Mesendoderm (in vitro differentiated cells): ENCODE data around the gene ATP7B.
A peak's percentile ranks its signal among the peaks of the same experiment; 100 is the strongest.

Experiments
- DNase-seq: peaks from one replicate; pipeline ENCODE4 v3.0.0; 2013
- H2AK5ac ChIP-seq: 2 replicates; pipeline ENCODE4 v1.6.1; 2013; ENCODE audit warnings: low read length, inconsistent platforms
- H2BK120ac ChIP-seq: 2 replicates; pipeline ENCODE4 v1.6.1; 2013; ENCODE audit warnings: low read depth, mild to moderate bottlenecking, low read length, moderate library complexity, mixed read lengths
- H2BK15ac ChIP-seq: replicated peaks from 2 replicates; pipeline ENCODE4 v1.6.1; 2013; ENCODE audit warnings: low read depth, mild to moderate bottlenecking, moderate library complexity
- H2BK5ac ChIP-seq: 2 replicates; pipeline ENCODE4 v1.6.1; 2013; ENCODE audit warnings: low read length, inconsistent platforms
- H3K18ac ChIP-seq: 2 replicates; pipeline ENCODE4 v1.6.1; 2013; ENCODE audit warnings: mild to moderate bottlenecking, low read length, mixed read lengths
- H3K23ac ChIP-seq: one replicate; pipeline ENCODE4 v1.6.1; 2013; ENCODE audit warnings: low read length
- H3K27ac ChIP-seq: 2 replicates; pipeline ENCODE4 v1.5.1; 2013; ENCODE audit warnings: low read depth, mild to moderate bottlenecking, inconsistent platforms, low read length, moderate library complexity
- H3K27me3 ChIP-seq: 2 replicates; pipeline ENCODE4 v1.6.1; 2013; ENCODE audit warnings: low read length, control low read depth, mild to moderate bottlenecking, inconsistent platforms; ENCODE audit not compliant: insufficient read depth, poor library complexity
- H3K36me3 ChIP-seq: 2 replicates; pipeline ENCODE4 v1.6.1; 2013; ENCODE audit warnings: low read length, inconsistent platforms; ENCODE audit not compliant: control insufficient read depth, insufficient read depth
- H3K4ac ChIP-seq: one replicate; pipeline ENCODE4 v1.6.1; 2013; ENCODE audit warnings: low read depth, mild to moderate bottlenecking, low read length, moderate library complexity
- H3K4me1 ChIP-seq: 2 replicates; pipeline ENCODE4 v1.6.1; 2013; ENCODE audit warnings: low read depth, low read length, inconsistent platforms; ENCODE audit not compliant: control insufficient read depth
- H3K4me2 ChIP-seq: 2 replicates; pipeline ENCODE4 v1.6.1; 2013; ENCODE audit warnings: low read length
- H3K4me3 ChIP-seq: 2 replicates; pipeline ENCODE4 v1.5.1; 2013; ENCODE audit warnings: mild to moderate bottlenecking, low read length
- H3K56ac ChIP-seq: one replicate; pipeline ENCODE4 v1.6.1; 2013; ENCODE audit warnings: low read length
- H3K79me1 ChIP-seq: 2 replicates; pipeline ENCODE4 v1.6.1; 2013; ENCODE audit warnings: low read length, inconsistent platforms
- H3K79me2 ChIP-seq: 2 replicates; pipeline ENCODE4 v1.6.1; 2013; ENCODE audit warnings: mild to moderate bottlenecking, low read length; ENCODE audit not compliant: control insufficient read depth, insufficient read depth
- H3K9ac ChIP-seq: 2 replicates; pipeline ENCODE4 v1.6.1; 2013; ENCODE audit warnings: low read length, inconsistent platforms
- H4K5ac ChIP-seq: one replicate; pipeline ENCODE4 v1.6.1; 2013; ENCODE audit warnings: low read length
- H4K8ac ChIP-seq: one replicate; pipeline ENCODE4 v1.6.1; 2013; ENCODE audit warnings: low read depth, mild to moderate bottlenecking, control low read depth, low read length, moderate library complexity
- WGBS: extraction: QIAGEN DNeasy Blood & Tissue Kit; methylation state at CpG from one replicate; pipeline ENCODE4 v1.1.7; 2013; ENCODE audit warnings: low lambda C conversion rate, missing lambda C conversion rate; ENCODE audit not compliant: insufficient coverage; ENCODE audit errors: extremely low coverage; 5-methylcytosine and 5-hydroxymethylcytosine counted together

The ATP7B gene

DNA sequence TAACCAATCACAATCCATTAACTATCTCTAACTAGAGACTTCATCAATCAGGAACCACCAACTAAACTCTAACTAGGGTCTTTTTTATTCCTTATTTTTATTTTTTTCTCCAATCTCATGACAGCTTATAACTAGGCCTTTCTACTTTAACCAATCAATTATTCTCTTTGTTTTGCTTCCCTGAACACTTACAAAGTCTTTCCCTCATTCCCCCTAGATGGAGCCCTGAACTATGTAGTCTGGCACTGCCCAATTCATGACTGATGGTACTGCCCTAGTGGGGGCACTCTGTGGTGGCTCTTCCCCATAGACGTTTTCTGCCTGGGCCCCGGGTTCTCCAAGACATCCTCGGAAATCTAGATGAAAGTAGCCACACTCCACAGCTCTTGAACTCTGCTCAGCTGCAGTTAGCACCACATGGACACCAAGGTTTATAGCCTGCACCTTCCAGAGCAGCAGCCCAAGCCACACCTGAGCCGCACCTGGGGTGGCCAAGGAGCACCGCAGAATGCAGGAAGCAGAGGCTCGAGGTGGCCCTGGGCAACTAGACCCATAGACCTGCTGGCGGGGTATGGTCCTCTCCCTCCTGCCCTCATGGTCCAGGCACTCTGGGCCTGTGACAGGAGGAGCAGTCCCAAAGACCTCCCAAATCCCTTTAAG is 6.6 kb downstream of the ATP7B start:
- no peaks in the 10 kb centered on the region for H3K79me2 ChIP-seq
- no peak overlapping the region for H2BK120ac ChIP-seq
- H3K79me1 ChIP-seq: no peaks in the 10 kb centered on the region
- H3K9ac ChIP-seq: no peak overlapping the region
- no peak overlapping the region for H4K8ac ChIP-seq
- no peak overlapping the region for H3K4me2 ChIP-seq
- no peak overlapping the region for H3K27ac ChIP-seq
- no peak for DNase-seq
- no peak overlapping the region for H3K56ac ChIP-seq
- H4K5ac ChIP-seq: no peak overlapping the region
- no peaks in the 10 kb centered on the region for H3K27me3 ChIP-seq
- no peak overlapping the region for H3K4me3 ChIP-seq
- no peaks in the 10 kb centered on the region for H3K36me3 ChIP-seq
- H3K4ac ChIP-seq: no peak overlapping the region
- no peak overlapping the region for H3K23ac ChIP-seq
- H2BK5ac ChIP-seq: no peak overlapping the region
- no peak overlapping the region for H2BK15ac ChIP-seq
- no peak overlapping the region for H2AK5ac ChIP-seq
- no peak overlapping the region for H3K18ac ChIP-seq
- no CpG with 5 or more reads among the region's 7 CpGs for WGBS
- H3K4me1 ChIP-seq: no peaks in the 10 kb centered on the region

DNA sequence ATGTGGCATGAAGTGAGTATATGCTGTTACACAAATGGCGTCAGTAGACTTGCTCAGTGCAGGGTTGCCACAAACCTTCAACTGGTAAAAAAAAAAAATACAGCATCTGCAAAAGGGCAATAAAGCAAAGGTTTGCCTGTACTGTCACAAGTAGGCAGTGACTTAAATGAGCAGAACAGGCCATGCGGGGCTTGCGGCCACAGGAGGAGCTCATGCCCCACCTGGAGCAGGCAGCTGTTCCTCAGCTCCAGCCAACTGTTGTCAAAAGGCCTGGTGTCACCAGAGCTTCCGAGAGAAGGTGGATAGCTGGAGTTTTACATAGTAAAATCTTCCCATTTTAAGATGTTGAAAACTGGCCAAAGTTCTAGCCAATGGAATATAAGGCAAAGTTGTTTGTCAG is 7.7 kb downstream of the ATP7B start:
- no CpG with 5 or more reads among the region's 4 CpGs for WGBS
- Histone ChIP-seq H3K27me3 (no peaks in the 10 kb centered on the region), H2BK5ac (no peak overlapping the region), H4K5ac (no peak overlapping the region), H3K9ac (no peak overlapping the region), H2AK5ac (no peak overlapping the region), H3K27ac (no peak overlapping the region), H4K8ac (no peak overlapping the region), H3K79me2 (no peaks in the 10 kb centered on the region), H3K4me3 (no peak overlapping the region), H3K4me2 (no peak overlapping the region), H3K79me1 (no peaks in the 10 kb centered on the region), H2BK15ac (no peak overlapping the region), H3K23ac (no peak overlapping the region), H2BK120ac (no peak overlapping the region), H3K4ac (no peak overlapping the region), H3K56ac (no peak overlapping the region), H3K36me3 (no peaks in the 10 kb centered on the region), H3K18ac (no peak overlapping the region), H3K4me1 (peaks cover 8% of the 10 kb centered on the region)
- peak; percentile 60 for DNase-seq

DNA sequence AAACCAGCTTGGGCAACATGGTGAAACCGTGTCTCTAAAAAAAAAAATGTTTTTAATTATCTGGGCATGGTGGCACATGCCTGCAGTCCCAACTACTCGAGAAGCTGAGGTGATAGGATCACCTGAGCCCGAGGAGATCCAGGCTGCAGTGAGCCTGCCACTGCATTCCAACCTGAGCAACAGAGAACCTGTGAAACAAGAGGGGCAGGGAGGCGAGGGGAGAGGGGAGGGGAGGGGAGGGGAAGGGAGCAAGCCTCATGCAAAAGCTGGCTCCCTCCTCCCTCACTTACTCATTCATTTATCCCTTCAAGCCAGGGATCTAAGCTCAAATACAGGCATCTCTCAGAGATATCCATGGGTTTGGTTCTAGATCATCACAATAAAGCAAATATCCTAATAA is 8.9 kb downstream of the ATP7B start:
- Histone ChIP-seq H2AK5ac (no peak overlapping the region), H3K79me2 (no peaks in the 10 kb centered on the region), H2BK5ac (no peak overlapping the region), H3K23ac (no peak overlapping the region), H3K56ac (no peak overlapping the region), H3K27me3 (no peaks in the 10 kb centered on the region), H3K4me1 (peaks cover 12% of the 10 kb centered on the region), H4K8ac (no peak overlapping the region), H3K18ac (no peak overlapping the region), H3K4me2 (no peak overlapping the region), H2BK15ac (no peak overlapping the region), H3K4me3 (no peak overlapping the region), H3K27ac (no peak overlapping the region), H3K4ac (no peak overlapping the region), H2BK120ac (no peak overlapping the region), H3K9ac (no peak overlapping the region), H4K5ac (no peak overlapping the region), H3K36me3 (no peaks in the 10 kb centered on the region), H3K79me1 (no peaks in the 10 kb centered on the region)
- WGBS: no CpG with 5 or more reads among the region's 4 CpGs
- peak; percentile 69 for DNase-seq

DNA sequence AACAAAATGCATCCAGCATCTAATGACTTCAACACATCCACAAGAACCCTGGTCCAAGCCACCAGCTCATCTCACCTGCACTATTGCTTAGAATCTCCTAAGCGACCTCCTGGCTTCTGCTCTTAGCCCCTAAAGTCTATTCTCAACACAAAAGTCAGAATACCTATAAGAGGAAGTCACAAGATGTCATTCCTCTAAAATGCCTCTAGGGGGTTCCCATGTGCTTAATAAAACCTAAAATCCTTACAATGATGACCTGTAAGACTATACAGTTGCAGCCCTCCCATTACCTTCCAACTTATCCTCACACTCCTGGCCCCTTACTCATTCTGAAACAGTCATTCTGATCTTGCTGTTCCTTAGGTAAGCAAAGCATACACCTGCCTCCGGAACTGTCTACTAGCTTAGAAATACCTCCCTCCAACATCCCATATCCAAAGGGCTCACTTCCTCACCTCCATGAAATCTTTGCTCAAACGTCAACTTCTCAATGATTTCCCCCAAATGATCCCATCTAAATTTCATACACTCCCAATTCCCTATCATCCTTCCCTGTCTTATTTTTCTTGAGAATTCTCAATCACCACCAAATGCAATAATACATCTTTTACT is 10.0 kb downstream of the ATP7B start:
- H3K36me3 ChIP-seq: no peaks in the 10 kb centered on the region
- no peak overlapping the region for H3K56ac ChIP-seq
- H3K4me3 ChIP-seq: no peak overlapping the region
- H3K27me3 ChIP-seq: no peaks in the 10 kb centered on the region
- no peak overlapping the region for H3K23ac ChIP-seq
- no peak overlapping the region for H2AK5ac ChIP-seq
- H3K27ac ChIP-seq: no peak overlapping the region
- no peak overlapping the region for H3K4me2 ChIP-seq
- no peaks in the 10 kb centered on the region for H3K79me2 ChIP-seq
- no CpG with 5 or more reads among the region's 3 CpGs for WGBS
- no peak overlapping the region for H2BK5ac ChIP-seq
- no peak overlapping the region for H3K9ac ChIP-seq
- no peak overlapping the region for H4K5ac ChIP-seq
- H3K79me1 ChIP-seq: no peaks in the 10 kb centered on the region
- no peak overlapping the region for H3K18ac ChIP-seq
- H2BK15ac ChIP-seq: no peak overlapping the region
- no peak overlapping the region for H2BK120ac ChIP-seq
- peaks cover 15% of the 10 kb centered on the region for H3K4me1 ChIP-seq
- peak; percentile 71 for DNase-seq
- no peak overlapping the region for H3K4ac ChIP-seq
- no peak overlapping the region for H4K8ac ChIP-seq

DNA sequence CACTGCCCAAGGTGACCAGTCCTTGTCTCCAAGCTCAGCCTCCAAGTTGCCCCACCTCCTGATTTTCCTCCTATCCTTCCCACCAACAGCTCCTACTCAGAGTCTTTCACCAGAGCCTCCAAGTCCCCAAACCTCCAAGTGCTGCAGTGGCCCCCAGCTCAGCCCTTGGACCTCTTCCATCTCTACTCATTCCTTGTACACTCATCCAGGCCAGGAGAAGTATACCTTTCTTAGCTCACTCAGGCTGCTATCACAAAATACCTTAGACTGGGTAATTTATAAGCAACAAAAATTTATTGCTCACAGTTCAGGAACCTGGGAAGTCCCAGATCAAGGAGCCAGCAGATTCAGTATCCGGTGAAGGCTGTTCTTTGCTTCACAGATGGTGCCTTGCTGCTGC is 11.3 kb downstream of the ATP7B start:
- Histone ChIP-seq H3K4me2 (no peak overlapping the region), H3K27ac (no peak overlapping the region), H2BK120ac (no peak overlapping the region), H2BK15ac (no peak overlapping the region), H3K56ac (no peak overlapping the region), H3K4me1 (peaks cover 18% of the 10 kb centered on the region), H3K27me3 (no peaks in the 10 kb centered on the region), H3K79me2 (no peaks in the 10 kb centered on the region), H3K4me3 (no peak overlapping the region), H2AK5ac (no peak overlapping the region), H3K23ac (no peak overlapping the region), H4K8ac (no peak overlapping the region), H3K79me1 (no peaks in the 10 kb centered on the region), H4K5ac (no peak overlapping the region), H3K36me3 (no peaks in the 10 kb centered on the region), H3K4ac (no peak overlapping the region), H3K18ac (no peak overlapping the region), H2BK5ac (no peak overlapping the region), H3K9ac (no peak overlapping the region)
- WGBS: no CpG with 5 or more reads among the region's 1 CpG
- DNase-seq: no peak

DNA sequence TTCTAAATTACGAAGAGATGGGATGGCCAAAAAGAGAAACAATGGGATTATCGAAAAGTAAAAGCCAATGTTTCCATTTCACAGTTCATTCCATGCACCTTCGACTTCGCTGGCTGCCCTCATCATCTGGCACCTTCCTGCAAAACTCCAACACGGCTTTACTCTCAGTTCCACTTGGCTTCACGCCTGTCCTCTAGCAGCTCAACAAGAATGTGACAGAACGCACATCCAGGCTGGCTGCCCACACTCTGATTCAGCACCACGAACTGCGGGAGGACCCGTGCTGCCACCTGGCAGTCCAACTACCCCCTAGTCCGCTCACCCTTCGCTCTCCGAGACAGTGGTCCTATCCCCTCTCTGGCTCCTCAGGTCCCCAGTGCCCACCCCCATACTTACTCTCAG is 11.7 kb downstream of the ATP7B start:
- Histone ChIP-seq H3K9ac (no peak overlapping the region), H4K8ac (no peak overlapping the region), H3K36me3 (no peaks in the 10 kb centered on the region), H4K5ac (no peak overlapping the region), H3K4me2 (no peak overlapping the region), H3K27ac (no peak overlapping the region), H3K79me1 (no peaks in the 10 kb centered on the region), H3K27me3 (no peaks in the 10 kb centered on the region), H2BK120ac (no peak overlapping the region), H3K4ac (no peak overlapping the region), H3K56ac (no peak overlapping the region), H2BK15ac (no peak overlapping the region), H3K79me2 (no peaks in the 10 kb centered on the region), H2AK5ac (no peak overlapping the region), H3K4me3 (no peak overlapping the region), H2BK5ac (no peak overlapping the region), H3K18ac (no peak overlapping the region), H3K23ac (no peak overlapping the region), H3K4me1 (peaks cover 18% of the 10 kb centered on the region)
- WGBS: no CpG with 5 or more reads among the region's 13 CpGs
- DNase-seq: no peak
